ENCODE measurements around the gene ATP8A1.

DNA sequence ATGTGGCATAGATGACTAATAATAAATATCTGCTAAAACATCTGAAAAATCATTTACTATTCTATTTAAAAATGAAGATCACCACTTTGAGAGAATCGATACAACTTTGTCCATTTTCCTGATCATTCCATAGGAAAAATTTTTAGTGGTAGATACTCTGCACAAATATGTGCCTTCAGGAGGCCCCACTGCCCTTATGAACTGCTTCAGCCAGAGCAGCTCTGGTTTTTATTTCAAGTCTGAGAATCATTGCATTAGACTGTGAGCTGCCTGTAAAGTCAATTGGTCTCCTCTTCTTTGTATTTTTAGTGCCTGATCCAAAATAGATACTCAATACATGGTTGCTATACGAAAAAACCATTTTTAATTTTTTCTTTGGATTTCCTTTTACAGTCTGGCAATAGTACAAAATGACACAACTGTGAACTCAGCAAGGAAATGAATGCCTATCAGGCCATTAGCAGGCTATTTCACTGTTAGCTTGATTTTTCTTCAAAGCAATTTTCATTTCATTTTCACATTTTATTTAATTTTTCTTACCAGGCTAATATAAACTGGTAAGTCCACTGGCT lies 190.5 kb downstream of the ATP8A1 start:
- TF ChIP-seq CTCF (IDR thresholded peaks at IDR 0.05; ENCODE audit: low read depth, low read length, poor library complexity, severe bottlenecking) (no peak), EZH2phosphoT487 (IDR thresholded peaks at IDR 0.05; ENCODE audit: borderline replicate concordance, low read length) (no peak)
